GM23338 (cell line): ENCODE results near the gene GSTA5. TPM values are rescaled to one million over a fixed set of nuclear protein-coding genes. Genes with fewer than 3 reads are reported as not detected.

Experiments used
- ATAC-seq: fragments of 200-7000 bp; cut with Tn5 transposase; 3 replicates; pipeline ENCODE4 v1.9.1; 2020
- DNase-seq: peaks from one replicate; pipeline ENCODE4 v3.0.0-alpha.2; 2015; ENCODE audit warnings: low spot score
- H2AFZ ChIP-seq: fragments of 200-600 bp; sonication (generic); 2 replicates; pipeline ENCODE4 v1.8.0; 2016; ENCODE audit warnings: antibody characterized with exemption, mild to moderate bottlenecking, moderate library complexity
- H3F3A ChIP-seq: fragments of 200-600 bp; sonication (generic); replicated peaks from 2 replicates; pipeline ENCODE4 v1.8.0; 2017; ENCODE audit warnings: antibody characterized with exemption, mixed run types, low read depth
- H3K27ac ChIP-seq: fragments of 200-600 bp; sonication (generic); 2 replicates; pipeline ENCODE4 v1.6.1; 2016; ENCODE audit warnings: low read depth
- H3K27me3 ChIP-seq: fragments of 200-600 bp; sonication (generic); 2 replicates; pipeline ENCODE4 v1.8.0; 2016; ENCODE audit warnings: mild to moderate bottlenecking, mixed run types, moderate library complexity; ENCODE audit not compliant: insufficient read depth
- H3K36me3 ChIP-seq: fragments of 200-600 bp; sonication (generic); 2 replicates; pipeline ENCODE4 v1.8.0; 2016; ENCODE audit warnings: mild to moderate bottlenecking; ENCODE audit not compliant: insufficient read depth
- H3K4me1 ChIP-seq: fragments of 200-600 bp; sonication (generic); 2 replicates; pipeline ENCODE4 v1.8.0; 2016; ENCODE audit warnings: mild to moderate bottlenecking, moderate library complexity; ENCODE audit not compliant: insufficient read depth
- H3K4me2 ChIP-seq: fragments of 200-600 bp; sonication (generic); 2 replicates; pipeline ENCODE4 v1.7.1; 2017; ENCODE audit warnings: mixed run types
- H3K4me3 ChIP-seq: fragments of 200-600 bp; sonication (generic); 2 replicates; pipeline ENCODE4 v1.6.1; 2016; ENCODE audit warnings: mixed run types
- H3K79me2 ChIP-seq: fragments of 200-600 bp; sonication (generic); replicated peaks from 2 replicates; pipeline ENCODE4 v1.8.0; 2017; ENCODE audit warnings: mild to moderate bottlenecking; ENCODE audit not compliant: insufficient read depth
- H3K9me2 ChIP-seq: fragments of 200-600 bp; sonication (generic); 2 replicates; pipeline ENCODE4 v1.8.0; 2017; ENCODE audit not compliant: insufficient read depth
- H4K20me1 ChIP-seq: fragments of 200-600 bp; sonication (generic); replicated peaks from 2 replicates; pipeline ENCODE4 v1.8.0; 2017; ENCODE audit warnings: mild to moderate bottlenecking; ENCODE audit not compliant: insufficient read depth
- H3K27ac Mint-ChIP-seq: 2 replicates; pipeline ENCODE4 v1.8.0; 2020; ENCODE audit warnings: inconsistent platforms, mild to moderate bottlenecking, moderate library complexity, mixed read lengths
- H3K27me3 Mint-ChIP-seq: 3 replicates; pipeline ENCODE4 v1.8.0; 2022; ENCODE audit warnings: low read depth, mild to moderate bottlenecking, moderate library complexity, mixed read lengths, inconsistent platforms; ENCODE audit not compliant: insufficient read depth, poor library complexity
- H3K36me3 Mint-ChIP-seq: 3 replicates; pipeline ENCODE4 v1.8.0; 2021; ENCODE audit warnings: low read depth, mild to moderate bottlenecking, inconsistent platforms, moderate library complexity, mixed read lengths
- H3K4me1 Mint-ChIP-seq: 3 replicates; pipeline ENCODE4 v1.8.0; 2020; ENCODE audit warnings: mild to moderate bottlenecking, inconsistent platforms, mixed read lengths
- H3K4me3 Mint-ChIP-seq: 3 replicates; pipeline ENCODE4 v1.8.0; 2021; ENCODE audit warnings: moderate library complexity, mild to moderate bottlenecking, inconsistent platforms, mixed read lengths
- H3K9me3 Mint-ChIP-seq: 3 replicates; pipeline ENCODE4 v1.8.0; 2020; ENCODE audit warnings: moderate library complexity, mild to moderate bottlenecking, inconsistent platforms, mixed read lengths
- CREB1 ChIP-seq: fragments of 250-450 bp; sonication (Bioruptor Pico); IDR thresholded peaks from 2 replicates; pipeline ENCODE4 v1.5.0; 2020; ENCODE audit warnings: low read depth, mild to moderate bottlenecking, moderate library complexity
- EZH2 ChIP-seq: fragments of 200-600 bp; sonication (generic); IDR thresholded peaks from one replicate; pipeline ENCODE4 v1.8.0; 2017; ENCODE audit warnings: antibody characterized with exemption, mild to moderate bottlenecking, low read depth; ENCODE audit not compliant: unreplicated experiment
- EZH2phosphoT487 ChIP-seq: fragments of 200-600 bp; sonication (generic); IDR thresholded peaks from one replicate; pipeline ENCODE4 v1.8.1; 2018; ENCODE audit warnings: antibody characterized with exemption; ENCODE audit not compliant: unreplicated experiment
- JUNB ChIP-seq: IDR thresholded peaks from one replicate; pipeline ENCODE4 v1.6.1; 2016; ENCODE audit warnings: antibody characterized with exemption; ENCODE audit not compliant: unreplicated experiment
- NANOG ChIP-seq: IDR thresholded peaks from 2 replicates; pipeline ENCODE4 v1.6.1; 2016; ENCODE audit warnings: antibody characterized with exemption, borderline replicate concordance
- POLR2AphosphoS5 ChIP-seq: IDR thresholded peaks from 2 replicates; pipeline ENCODE4 v1.6.1; 2016; ENCODE audit warnings: antibody characterized with exemption, low read depth
- STAT1 ChIP-seq: IDR thresholded peaks from one replicate; pipeline ENCODE4 v1.6.1; 2016; ENCODE audit warnings: antibody characterized with exemption; ENCODE audit not compliant: unreplicated experiment
- ZNF114 ChIP-seq: fragments of 250-450 bp; sonication (Bioruptor Pico); IDR thresholded peaks from 2 replicates; pipeline ENCODE4 v1.5.0; 2020; ENCODE audit warnings: mild to moderate bottlenecking, moderate library complexity
- ZNF331 ChIP-seq: fragments of 250-450 bp; sonication (Bioruptor Pico); IDR thresholded peaks from 2 replicates; pipeline ENCODE4 v1.5.0; 2020; ENCODE audit warnings: low read depth, mild to moderate bottlenecking, moderate library complexity
- polyA plus RNA-seq: library from polyadenylated mRNA; unstranded; fragments of >200 nt; fragmentation: Nextera tagmentation; extraction: Ambion mirVana; gene quantifications from 2 replicates; pipeline ENCODE4 v1.2.1, GENCODE V29; 2016
- total RNA-seq: library from RNA; depleted of rRNA; stranded (reverse); fragments of >200 nt; shearing (Covaris generic); gene quantifications from 2 replicates; pipeline ENCODE4 v1.2.3, GENCODE V29; 2014
- TF ChIP-seq, protein P1 (sequence below): IDR thresholded peaks from 2 replicates; pipeline ENCODE4 v1.6.1; 2016; ENCODE audit warnings: antibody characterized with exemption
- TF ChIP-seq, protein P2 (sequence below): fragments of 250-450 bp; sonication (Bioruptor Pico); IDR thresholded peaks from 2 replicates; pipeline ENCODE4 v1.5.0; 2020; ENCODE audit warnings: mild to moderate bottlenecking, moderate library complexity
- TF ChIP-seq, protein P3 (sequence below), 2 experiments: fragments of 200-600 bp in 1 of 2; sonication (generic) in 1 of 2; conservative IDR thresholded peaks; 2 replicates each; pipeline versions ENCODE4 v1.5.1 to v1.6.1; 2016 to 2017; ENCODE audit warnings: antibody characterized with exemption in 2 of 2, low read depth in 2 of 2, mild to moderate bottlenecking in 2 of 2, moderate library complexity in 1 of 2
- TF ChIP-seq, protein P4 (sequence below): IDR thresholded peaks from one replicate; pipeline ENCODE4 v1.6.1; 2018; ENCODE audit warnings: antibody characterized with exemption; ENCODE audit not compliant: unreplicated experiment

GSTA5 gene
- total and polyA plus RNA-seq, 2 experiments from 2014 or later: not detected

DNA sequence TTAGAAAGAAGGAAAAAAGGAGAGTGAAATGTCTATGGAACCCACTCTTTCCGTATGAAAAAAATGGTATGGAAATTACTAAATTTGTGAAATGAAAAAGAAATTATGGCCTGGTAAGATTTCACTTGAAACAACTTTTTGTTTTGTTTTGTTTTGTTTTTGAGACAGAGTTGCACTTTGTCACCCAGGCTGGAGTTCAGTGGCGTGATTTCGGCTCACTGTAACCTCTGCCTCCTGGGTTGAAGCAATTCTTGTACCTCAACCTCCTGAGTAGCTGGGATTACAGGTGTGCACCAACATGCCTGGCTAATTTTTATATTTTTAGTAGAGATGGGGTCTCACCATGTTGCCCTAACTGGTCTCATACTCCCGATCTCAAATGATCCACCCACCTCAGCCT lies 17.8 kb upstream of the GSTA5 start:
- H3K27ac Mint-ChIP-seq: no peak overlapping the region
- Histone ChIP-seq H3K27me3 (no peaks in the 10 kb centered on the region), H3K27ac (no peak overlapping the region), H3K79me2 (no peaks in the 10 kb centered on the region), H2AFZ (no peak overlapping the region), H4K20me1 (no peaks in the 10 kb centered on the region), H3K4me3 (no peak overlapping the region), H3K9me2 (no peaks in the 10 kb centered on the region), H3K36me3 (no peaks in the 10 kb centered on the region), H3F3A (no peaks in the 10 kb centered on the region), H3K4me2 (no peak overlapping the region), H3K4me1 (peaks cover 8% of the 10 kb centered on the region; the same call in 1 of the 2 replicates)
- no peaks in the 10 kb centered on the region for H3K27me3 Mint-ChIP-seq
- no peak overlapping the region for H3K4me3 Mint-ChIP-seq
- ATAC-seq (no peak), DNase-seq (no peak)
- H3K9me3 Mint-ChIP-seq: peaks cover 2% of the 10 kb centered on the region; the same call in 2 of the 3 replicates
- H3K4me1 Mint-ChIP-seq: peaks cover 18% of the 10 kb centered on the region
- TF ChIP-seq EZH2 (no peak), EZH2phosphoT487 (no peak), STAT1 (no peak), NANOG (no peak), ZNF331 (no peak), CREB1 (CRISPR knock-in tag) (no peak), POLR2AphosphoS5 (no peak), JUNB (no peak), ZNF114 (no peak)
- TF ChIP-seq, protein P1, sequence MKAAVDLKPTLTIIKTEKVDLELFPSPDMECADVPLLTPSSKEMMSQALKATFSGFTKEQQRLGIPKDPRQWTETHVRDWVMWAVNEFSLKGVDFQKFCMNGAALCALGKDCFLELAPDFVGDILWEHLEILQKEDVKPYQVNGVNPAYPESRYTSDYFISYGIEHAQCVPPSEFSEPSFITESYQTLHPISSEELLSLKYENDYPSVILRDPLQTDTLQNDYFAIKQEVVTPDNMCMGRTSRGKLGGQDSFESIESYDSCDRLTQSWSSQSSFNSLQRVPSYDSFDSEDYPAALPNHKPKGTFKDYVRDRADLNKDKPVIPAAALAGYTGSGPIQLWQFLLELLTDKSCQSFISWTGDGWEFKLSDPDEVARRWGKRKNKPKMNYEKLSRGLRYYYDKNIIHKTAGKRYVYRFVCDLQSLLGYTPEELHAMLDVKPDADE: no peak
- TF ChIP-seq, protein P2, sequence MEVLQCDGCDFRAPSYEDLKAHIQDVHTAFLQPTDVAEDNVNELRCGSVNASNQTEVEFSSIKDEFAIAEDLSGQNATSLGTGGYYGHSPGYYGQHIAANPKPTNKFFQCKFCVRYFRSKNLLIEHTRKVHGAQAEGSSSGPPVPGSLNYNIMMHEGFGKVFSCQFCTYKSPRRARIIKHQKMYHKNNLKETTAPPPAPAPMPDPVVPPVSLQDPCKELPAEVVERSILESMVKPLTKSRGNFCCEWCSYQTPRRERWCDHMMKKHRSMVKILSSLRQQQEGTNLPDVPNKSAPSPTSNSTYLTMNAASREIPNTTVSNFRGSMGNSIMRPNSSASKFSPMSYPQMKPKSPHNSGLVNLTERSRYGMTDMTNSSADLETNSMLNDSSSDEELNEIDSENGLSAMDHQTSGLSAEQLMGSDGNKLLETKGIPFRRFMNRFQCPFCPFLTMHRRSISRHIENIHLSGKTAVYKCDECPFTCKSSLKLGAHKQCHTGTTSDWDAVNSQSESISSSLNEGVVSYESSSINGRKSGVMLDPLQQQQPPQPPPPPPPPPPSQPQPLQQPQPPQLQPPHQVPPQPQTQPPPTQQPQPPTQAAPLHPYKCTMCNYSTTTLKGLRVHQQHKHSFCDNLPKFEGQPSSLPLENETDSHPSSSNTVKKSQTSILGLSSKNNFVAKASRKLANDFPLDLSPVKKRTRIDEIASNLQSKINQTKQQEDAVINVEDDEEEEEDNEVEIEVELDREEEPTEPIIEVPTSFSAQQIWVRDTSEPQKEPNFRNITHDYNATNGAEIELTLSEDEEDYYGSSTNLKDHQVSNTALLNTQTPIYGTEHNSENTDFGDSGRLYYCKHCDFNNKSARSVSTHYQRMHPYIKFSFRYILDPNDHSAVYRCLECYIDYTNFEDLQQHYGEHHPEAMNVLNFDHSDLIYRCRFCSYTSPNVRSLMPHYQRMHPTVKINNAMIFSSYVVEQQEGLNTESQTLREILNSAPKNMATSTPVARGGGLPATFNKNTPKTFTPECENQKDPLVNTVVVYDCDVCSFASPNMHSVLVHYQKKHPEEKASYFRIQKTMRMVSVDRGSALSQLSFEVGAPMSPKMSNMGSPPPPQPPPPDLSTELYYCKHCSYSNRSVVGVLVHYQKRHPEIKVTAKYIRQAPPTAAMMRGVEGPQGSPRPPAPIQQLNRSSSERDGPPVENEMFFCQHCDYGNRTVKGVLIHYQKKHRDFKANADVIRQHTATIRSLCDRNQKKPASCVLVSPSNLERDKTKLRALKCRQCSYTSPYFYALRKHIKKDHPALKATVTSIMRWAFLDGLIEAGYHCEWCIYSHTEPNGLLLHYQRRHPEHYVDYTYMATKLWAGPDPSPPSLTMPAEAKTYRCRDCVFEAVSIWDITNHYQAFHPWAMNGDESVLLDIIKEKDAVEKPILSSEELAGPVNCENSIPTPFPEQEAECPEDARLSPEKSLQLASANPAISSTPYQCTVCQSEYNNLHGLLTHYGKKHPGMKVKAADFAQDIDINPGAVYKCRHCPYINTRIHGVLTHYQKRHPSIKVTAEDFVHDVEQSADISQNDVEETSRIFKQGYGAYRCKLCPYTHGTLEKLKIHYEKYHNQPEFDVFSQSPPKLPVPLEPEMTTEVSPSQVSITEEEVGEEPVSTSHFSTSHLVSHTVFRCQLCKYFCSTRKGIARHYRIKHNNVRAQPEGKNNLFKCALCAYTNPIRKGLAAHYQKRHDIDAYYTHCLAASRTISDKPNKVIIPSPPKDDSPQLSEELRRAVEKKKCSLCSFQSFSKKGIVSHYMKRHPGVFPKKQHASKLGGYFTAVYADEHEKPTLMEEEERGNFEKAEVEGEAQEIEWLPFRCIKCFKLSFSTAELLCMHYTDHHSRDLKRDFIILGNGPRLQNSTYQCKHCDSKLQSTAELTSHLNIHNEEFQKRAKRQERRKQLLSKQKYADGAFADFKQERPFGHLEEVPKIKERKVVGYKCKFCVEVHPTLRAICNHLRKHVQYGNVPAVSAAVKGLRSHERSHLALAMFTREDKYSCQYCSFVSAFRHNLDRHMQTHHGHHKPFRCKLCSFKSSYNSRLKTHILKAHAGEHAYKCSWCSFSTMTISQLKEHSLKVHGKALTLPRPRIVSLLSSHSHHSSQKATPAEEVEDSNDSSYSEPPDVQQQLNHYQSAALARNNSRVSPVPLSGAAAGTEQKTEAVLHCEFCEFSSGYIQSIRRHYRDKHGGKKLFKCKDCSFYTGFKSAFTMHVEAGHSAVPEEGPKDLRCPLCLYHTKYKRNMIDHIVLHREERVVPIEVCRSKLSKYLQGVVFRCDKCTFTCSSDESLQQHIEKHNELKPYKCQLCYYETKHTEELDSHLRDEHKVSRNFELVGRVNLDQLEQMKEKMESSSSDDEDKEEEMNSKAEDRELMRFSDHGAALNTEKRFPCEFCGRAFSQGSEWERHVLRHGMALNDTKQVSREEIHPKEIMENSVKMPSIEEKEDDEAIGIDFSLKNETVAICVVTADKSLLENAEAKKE: no peak
- TF ChIP-seq, protein P3, sequence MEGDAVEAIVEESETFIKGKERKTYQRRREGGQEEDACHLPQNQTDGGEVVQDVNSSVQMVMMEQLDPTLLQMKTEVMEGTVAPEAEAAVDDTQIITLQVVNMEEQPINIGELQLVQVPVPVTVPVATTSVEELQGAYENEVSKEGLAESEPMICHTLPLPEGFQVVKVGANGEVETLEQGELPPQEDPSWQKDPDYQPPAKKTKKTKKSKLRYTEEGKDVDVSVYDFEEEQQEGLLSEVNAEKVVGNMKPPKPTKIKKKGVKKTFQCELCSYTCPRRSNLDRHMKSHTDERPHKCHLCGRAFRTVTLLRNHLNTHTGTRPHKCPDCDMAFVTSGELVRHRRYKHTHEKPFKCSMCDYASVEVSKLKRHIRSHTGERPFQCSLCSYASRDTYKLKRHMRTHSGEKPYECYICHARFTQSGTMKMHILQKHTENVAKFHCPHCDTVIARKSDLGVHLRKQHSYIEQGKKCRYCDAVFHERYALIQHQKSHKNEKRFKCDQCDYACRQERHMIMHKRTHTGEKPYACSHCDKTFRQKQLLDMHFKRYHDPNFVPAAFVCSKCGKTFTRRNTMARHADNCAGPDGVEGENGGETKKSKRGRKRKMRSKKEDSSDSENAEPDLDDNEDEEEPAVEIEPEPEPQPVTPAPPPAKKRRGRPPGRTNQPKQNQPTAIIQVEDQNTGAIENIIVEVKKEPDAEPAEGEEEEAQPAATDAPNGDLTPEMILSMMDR (conservative IDR thresholded peaks at IDR 0.05; ENCODE audit: low read depth in 2 of 2): no peak
- TF ChIP-seq, protein P4, sequence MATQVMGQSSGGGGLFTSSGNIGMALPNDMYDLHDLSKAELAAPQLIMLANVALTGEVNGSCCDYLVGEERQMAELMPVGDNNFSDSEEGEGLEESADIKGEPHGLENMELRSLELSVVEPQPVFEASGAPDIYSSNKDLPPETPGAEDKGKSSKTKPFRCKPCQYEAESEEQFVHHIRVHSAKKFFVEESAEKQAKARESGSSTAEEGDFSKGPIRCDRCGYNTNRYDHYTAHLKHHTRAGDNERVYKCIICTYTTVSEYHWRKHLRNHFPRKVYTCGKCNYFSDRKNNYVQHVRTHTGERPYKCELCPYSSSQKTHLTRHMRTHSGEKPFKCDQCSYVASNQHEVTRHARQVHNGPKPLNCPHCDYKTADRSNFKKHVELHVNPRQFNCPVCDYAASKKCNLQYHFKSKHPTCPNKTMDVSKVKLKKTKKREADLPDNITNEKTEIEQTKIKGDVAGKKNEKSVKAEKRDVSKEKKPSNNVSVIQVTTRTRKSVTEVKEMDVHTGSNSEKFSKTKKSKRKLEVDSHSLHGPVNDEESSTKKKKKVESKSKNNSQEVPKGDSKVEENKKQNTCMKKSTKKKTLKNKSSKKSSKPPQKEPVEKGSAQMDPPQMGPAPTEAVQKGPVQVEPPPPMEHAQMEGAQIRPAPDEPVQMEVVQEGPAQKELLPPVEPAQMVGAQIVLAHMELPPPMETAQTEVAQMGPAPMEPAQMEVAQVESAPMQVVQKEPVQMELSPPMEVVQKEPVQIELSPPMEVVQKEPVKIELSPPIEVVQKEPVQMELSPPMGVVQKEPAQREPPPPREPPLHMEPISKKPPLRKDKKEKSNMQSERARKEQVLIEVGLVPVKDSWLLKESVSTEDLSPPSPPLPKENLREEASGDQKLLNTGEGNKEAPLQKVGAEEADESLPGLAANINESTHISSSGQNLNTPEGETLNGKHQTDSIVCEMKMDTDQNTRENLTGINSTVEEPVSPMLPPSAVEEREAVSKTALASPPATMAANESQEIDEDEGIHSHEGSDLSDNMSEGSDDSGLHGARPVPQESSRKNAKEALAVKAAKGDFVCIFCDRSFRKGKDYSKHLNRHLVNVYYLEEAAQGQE: no peak
- peaks cover 5% of the 10 kb centered on the region; the same call in 2 of the 3 replicates for H3K36me3 Mint-ChIP-seq
